Stimulated activated CD4-positive, alpha-beta T cell treated with anti-CD3 and anti-CD28 coated beads, Interleukin-2, amount 100 ng/mL, for 48 hours (primary cell): ENCODE data around the gene TRNP1.
"Not testable (repeated sequence)": the region's sequence is repeated elsewhere in the genome, so short reads cannot be mapped to it uniquely, and the experiment has no call there.

Experiments used
- DNase-seq, 2 donors: peaks; one replicate each; pipeline ENCODE4 v3.0.0-alpha.2; 2020

Gene TRNP1

GRCh38 chr1:26976621-26977510 lies 16.6 kb upstream of the TRNP1 start:
- DNase-seq = no peak

DNA sequence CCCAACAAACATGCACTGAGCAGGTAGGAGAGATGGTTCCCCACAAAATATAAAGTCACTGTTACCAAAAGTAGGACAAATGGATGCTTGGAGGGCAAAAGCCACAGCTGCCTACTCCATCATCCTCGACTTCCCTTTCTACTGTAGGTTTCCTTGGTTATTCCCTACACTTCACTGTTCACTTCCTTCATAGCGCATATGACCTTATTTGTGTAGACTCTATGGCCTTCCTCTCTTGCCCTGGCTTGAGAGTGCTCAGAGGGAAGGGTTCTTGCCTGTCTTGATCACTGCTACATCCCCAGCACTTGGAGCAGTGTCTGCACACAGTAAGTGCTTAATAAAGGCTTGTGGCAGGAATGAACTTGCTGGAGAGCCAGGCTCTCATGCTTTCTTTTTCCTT lies 14.6 kb upstream of the TRNP1 start:
- no peak for DNase-seq

GRCh38 chr1:26981146-26981846 lies 12.2 kb upstream of the TRNP1 start:
- no peak for DNase-seq

GRCh38 chr1:26983863-26984262 lies 9.6 kb upstream of the TRNP1 start:
- no peak for DNase-seq

- DNase-seq = no peak
Measured at GRCh38 chr1:26984291-26984690, 9.2 kb upstream of the TRNP1 start.

DNA sequence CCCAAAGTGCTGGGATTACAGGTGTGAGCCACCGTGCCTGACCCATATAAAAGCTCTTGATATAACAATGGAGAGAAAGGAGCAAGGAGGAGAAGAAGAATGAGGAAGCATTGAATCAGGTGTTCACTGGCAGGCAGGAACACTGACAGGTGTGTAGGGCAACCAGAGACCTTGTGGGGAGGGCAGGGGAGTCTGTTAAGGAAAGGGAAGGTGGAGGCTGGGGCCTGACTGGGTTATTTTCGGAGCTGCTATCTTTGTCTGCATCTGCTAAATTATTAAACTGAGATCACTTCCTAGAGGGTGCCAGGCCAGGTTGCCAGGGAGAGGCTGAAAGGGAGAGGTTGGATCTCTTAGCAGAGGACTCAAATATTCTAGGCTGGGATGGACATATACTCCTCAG lies 6.8 kb upstream of the TRNP1 start:
- DNase-seq = no peak

DNA sequence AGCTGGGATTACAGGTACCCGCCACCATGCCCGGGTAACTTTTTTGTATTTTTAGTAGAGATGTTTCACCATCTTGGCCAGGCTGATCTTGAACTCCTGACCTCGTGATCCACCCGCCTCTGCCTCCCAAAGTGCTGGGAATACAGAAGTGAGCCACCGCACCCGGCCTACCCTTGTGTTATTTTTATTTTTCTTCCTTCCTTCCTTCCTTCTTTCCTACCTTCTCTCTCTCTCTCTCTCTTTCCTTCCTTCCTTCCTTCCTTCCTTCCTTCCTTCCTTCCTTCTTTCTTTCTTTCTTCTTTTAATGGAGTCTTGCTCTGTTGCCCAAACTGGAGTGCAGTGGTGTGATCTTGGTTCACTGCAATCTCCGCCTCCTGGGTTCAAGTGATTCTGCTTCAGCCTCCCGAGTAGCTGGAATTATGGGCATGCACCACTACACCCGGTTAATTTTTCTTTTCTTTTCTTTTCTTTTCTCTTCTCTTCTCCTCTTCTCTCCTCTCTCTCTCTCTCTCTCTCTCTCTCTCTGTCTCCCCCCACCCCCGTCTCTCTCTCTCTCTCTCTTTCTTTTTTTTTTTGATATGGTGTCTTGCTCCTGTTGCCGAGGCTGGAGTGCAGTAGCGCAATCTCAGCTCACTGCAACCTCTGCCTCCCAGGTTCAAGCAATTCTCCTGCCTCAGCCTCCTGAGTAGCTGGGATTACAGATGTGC lies 3.9 kb upstream of the TRNP1 start:
- not testable (repeated sequence) for DNase-seq

DNA sequence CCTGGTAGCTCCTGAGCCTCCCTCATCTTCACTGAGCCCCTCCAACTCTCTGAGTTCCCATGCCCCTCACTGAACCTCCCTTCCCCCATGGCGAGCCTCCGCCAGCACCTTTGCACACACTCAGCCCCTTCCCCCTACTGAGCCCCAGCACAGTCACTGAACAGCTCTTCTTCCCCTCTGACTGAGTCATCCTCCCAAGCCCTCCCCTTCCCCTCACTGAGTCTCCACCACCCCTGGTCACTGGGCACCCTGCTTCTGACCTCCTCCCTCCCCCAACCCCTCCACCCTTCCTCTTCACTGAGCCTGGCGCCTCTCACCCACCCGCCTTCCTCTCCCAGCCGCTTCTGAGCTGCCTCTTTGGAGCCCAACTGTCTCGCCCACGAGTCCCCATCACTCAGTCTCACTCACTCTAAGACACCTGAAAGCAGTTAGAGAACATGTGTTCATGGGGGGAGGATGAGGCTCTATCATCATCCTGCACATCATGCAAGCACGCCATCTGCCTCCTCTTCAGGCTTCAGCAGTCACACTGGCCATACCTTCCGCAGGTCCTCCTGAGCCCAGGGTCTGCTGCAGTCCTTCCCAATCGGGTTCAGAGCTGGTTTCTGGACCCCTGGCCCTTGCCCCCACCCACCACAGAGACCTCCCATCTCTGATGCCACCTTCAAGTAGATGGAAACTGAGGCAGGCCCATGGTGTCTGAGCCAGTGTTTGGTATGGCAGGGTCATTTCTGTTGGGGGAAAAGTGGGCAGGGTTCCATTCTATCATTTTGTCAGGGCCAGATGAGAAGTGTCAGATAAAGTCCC lies 2.0 kb upstream of the TRNP1 start:
- DNase-seq = no peak

- no peak for DNase-seq
Measured at GRCh38 chr1:26994020-26994786, 711 bp downstream of the TRNP1 start.

GRCh38 chr1:26994787-26995517 lies 1.5 kb downstream of the TRNP1 start:
- DNase-seq = no peak

DNA sequence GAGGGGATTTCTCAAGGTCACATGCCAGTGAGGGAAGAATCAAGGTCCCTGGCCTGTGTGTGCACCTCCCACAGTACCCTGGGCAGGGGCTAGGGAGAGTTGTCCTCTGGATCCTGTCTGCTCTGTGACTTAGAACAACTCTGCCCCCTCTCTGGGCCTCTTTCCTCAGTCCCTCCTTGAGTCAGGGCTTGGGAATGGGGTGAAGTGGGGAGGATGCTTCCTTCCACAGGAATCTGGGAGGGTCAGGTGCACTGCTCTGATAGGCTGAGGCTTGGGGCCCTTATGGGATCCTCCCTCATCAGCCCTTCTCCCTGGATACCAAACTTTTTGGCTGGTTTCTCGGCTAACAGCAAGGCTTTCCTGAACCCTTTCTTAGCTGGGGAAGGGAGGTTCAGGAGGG lies 2.5 kb downstream of the TRNP1 start:
- DNase-seq = no peak

- DNase-seq = no peak
Measured at GRCh38 chr1:26996665-26997064, 3.2 kb downstream of the TRNP1 start.

GRCh38 chr1:26998429-26999300 lies 5.2 kb downstream of the TRNP1 start:
- no peak for DNase-seq

GRCh38 chr1:26999440-26999987 lies 6.0 kb downstream of the TRNP1 start:
- no peak for DNase-seq

- DNase-seq = no peak
Measured at GRCh38 chr1:27000090-27000816, 6.8 kb downstream of the TRNP1 start.

DNA sequence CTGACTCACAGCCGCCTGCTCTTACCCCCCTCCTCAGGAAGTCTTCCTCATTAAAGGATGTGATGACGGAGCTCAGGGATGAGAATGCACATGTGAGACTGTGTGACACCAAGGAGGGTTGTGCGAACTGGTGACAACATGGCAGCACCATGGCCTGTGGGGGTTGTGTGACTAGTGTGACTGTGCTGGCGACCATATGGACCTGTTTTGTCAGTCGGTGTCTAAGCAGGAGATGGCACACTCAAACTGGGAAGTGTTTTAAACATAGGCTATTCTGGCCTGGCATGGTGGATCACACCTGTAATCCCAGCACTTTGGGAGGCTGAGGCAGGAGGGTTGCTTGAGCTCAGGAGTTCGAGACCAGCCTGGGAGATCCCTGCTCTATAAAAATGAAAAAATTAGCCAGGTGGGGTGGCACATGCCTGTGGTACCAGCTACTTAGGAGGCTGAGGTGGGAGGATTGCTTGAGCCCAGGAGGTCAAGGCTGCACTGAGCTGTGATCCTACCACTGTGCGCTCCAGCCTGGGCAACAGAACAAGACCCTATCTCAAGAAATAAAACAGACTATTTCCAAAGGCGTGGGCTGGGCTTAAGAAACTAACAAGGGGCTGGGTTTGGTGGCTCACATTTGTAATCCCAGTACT lies 7.4 kb downstream of the TRNP1 start:
- no peak for DNase-seq

GRCh38 chr1:27001570-27002360 lies 8.3 kb downstream of the TRNP1 start:
- no peak for DNase-seq
